Stimulated activated naive CD8-positive, alpha-beta T cell treated with anti-CD3 and anti-CD28 coated beads, Interleukin-15, amount 100 ng/mL, for 72 hours (primary cell): ENCODE results near the gene SVIL.
A peak's percentile ranks its signal among the peaks of the same experiment; 100 is the strongest.
"Not testable (repeated sequence)": the region's sequence is repeated elsewhere in the genome, so short reads cannot be mapped to it uniquely, and the experiment has no call there.

ENCODE experiments used
- ATAC-seq: fragments of 150-1000 bp; cut with Tn5 transposase; 2 replicates; pipeline ENCODE4 v1.10.0; 2021; ENCODE audit warnings: mild to moderate bottlenecking, moderate library complexity
- DNase-seq, 2 donors: peaks; one replicate each; pipeline ENCODE4 v3.0.0; 2021 to 2022
- H3K27ac Mint-ChIP-seq, 2 donors: one replicate each; pipeline ENCODE4 v1.8.0; 2022; ENCODE audit warnings: mild to moderate bottlenecking in 2 of 2, mixed read lengths in 2 of 2, moderate library complexity in 2 of 2
- H3K27me3 Mint-ChIP-seq: one replicate; pipeline ENCODE4 v1.8.0; 2022; ENCODE audit warnings: mixed read lengths
- H3K4me1 Mint-ChIP-seq: one replicate; pipeline ENCODE4 v1.8.0; 2022; ENCODE audit warnings: mild to moderate bottlenecking, mixed read lengths
- H3K4me3 Mint-ChIP-seq, 2 donors: one replicate each; pipeline ENCODE4 v1.8.0; 2022; ENCODE audit warnings: mild to moderate bottlenecking in 2 of 2, mixed read lengths in 2 of 2, moderate library complexity in 1 of 2
- H3K9me3 Mint-ChIP-seq, 2 donors: one replicate each; pipeline ENCODE4 v1.8.0; 2022; ENCODE audit warnings: mixed read lengths in 2 of 2

Gene SVIL

GRCh38 chr10:29607576-29607975, 27.2 kb downstream of the SVIL start:
- no peaks in the 10 kb centered on the region for H3K4me1 Mint-ChIP-seq
- no peak overlapping the region for H3K27ac Mint-ChIP-seq
- no peaks in the 10 kb centered on the region for H3K27me3 Mint-ChIP-seq
- no peak overlapping the region for H3K4me3 Mint-ChIP-seq
- ATAC-seq (no peak), DNase-seq (no peak)
- H3K9me3 Mint-ChIP-seq: peaks cover 6 to 7% of the 10 kb centered on the region in 2 donors

GRCh38 chr10:29606693-29607092, 28.1 kb downstream of the SVIL start:
- H3K27ac Mint-ChIP-seq, DNase-seq, H3K4me3 Mint-ChIP-seq, H3K27me3 Mint-ChIP-seq, H3K4me1 Mint-ChIP-seq, H3K9me3 Mint-ChIP-seq, ATAC-seq: not testable (repeated sequence)

DNA sequence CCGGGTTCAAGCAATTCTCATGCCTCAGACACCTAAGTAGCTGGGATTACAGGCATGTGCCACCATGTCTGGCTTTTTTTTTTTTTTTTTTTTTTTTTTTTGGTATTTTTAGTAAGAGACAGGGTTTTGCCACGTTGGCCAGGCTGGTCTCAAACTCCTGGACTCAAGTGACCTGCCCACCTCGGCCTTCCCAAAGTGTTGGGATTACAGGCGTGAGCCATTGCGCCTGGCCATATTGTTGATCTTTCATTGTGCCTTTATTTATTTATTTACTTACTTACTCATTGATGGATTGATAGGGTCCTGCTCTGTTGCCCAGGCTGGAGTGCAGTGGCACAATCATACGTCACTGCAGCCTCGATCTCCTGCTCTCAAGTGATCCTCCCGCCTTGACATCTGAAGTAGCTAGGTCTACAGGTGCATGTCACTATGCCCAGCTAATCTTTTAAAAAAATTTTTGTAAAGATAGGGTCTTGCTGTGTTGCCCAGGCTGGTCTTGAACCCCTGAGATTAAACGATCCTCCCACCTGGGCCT, 30.4 kb downstream of the SVIL start:
- ATAC-seq: no peak

DNA sequence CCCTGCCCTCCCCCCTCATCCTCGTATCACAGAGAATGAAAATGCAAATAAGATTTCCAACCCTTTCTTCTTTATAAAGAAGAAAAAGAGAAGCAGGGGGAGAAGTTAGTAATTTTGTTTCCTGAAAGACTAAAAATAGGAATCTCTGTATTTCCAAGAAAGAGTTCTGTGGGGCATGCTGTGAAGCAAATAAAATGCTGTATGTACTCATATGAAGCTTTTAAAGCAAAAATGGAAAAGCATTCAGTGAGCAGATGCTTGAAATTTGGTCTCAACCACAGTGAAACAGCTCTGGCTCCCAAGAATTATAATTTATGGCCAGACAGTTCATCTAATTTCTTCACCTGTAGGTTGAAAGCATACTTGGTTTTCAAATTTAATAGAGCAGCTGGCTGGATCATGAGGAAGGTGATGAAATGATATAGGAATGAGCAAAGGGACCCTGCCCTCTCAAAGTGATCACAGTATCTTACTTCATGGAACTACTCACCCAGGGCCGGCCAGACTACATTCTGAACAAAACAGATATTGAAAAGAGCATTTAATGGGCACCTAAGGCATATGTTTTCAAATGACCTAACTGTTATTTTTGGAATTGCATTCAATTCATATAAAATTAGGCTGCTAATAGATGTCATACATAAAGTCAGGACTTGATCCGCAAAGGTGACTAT, 31.4 kb downstream of the SVIL start:
- ATAC-seq (no peak), DNase-seq (no peak)
- Mint-ChIP-seq H3K9me3 (no peaks in the 10 kb centered on the region), H3K27me3 (no peaks in the 10 kb centered on the region), H3K27ac (no peak overlapping the region), H3K4me3 (no peak overlapping the region), H3K4me1 (no peaks in the 10 kb centered on the region)

More for the DNA sequence above, 30.4 kb downstream of the SVIL start:
- no peaks in the 10 kb centered on the region for H3K4me1 Mint-ChIP-seq
- no peak for DNase-seq
- peaks cover 0 to 5% of the 10 kb centered on the region in 2 donors for H3K9me3 Mint-ChIP-seq
- H3K27ac Mint-ChIP-seq: no peak overlapping the region
- no peak overlapping the region for H3K4me3 Mint-ChIP-seq
- no peaks in the 10 kb centered on the region for H3K27me3 Mint-ChIP-seq

- no peak for DNase-seq
- H3K27me3 Mint-ChIP-seq: no peaks in the 10 kb centered on the region
Observed at GRCh38 chr10:29600821-29601220, 34.0 kb downstream of the SVIL start.

GRCh38 chr10:29600067-29600466, 34.7 kb downstream of the SVIL start:
- H3K9me3 Mint-ChIP-seq: no peaks in the 10 kb centered on the region
- DNase-seq (no peak), ATAC-seq (peak; percentile 39)

More at GRCh38 chr10:29600821-29601220, 34.0 kb downstream of the SVIL start:
- Mint-ChIP-seq H3K27ac (no peak overlapping the region), H3K9me3 (no peaks in the 10 kb centered on the region), H3K4me1 (no peaks in the 10 kb centered on the region), H3K4me3 (no peak overlapping the region)
- ATAC-seq: no peak

GRCh38 chr10:29598851-29599311, 35.9 kb downstream of the SVIL start:
- H3K27ac Mint-ChIP-seq: no peak overlapping the region
- H3K4me1 Mint-ChIP-seq: no peaks in the 10 kb centered on the region
- DNase-seq (no peak), ATAC-seq (no peak)
- H3K9me3 Mint-ChIP-seq: no peaks in the 10 kb centered on the region
- no peak overlapping the region for H3K4me3 Mint-ChIP-seq
- H3K27me3 Mint-ChIP-seq: no peaks in the 10 kb centered on the region

More at GRCh38 chr10:29600067-29600466, 34.7 kb downstream of the SVIL start:
- no peaks in the 10 kb centered on the region for H3K4me1 Mint-ChIP-seq
- H3K27ac Mint-ChIP-seq: peak overlapping the region in 1 of 2 donors; percentile 19
- no peaks in the 10 kb centered on the region for H3K27me3 Mint-ChIP-seq
- no peak overlapping the region for H3K4me3 Mint-ChIP-seq

- Mint-ChIP-seq H3K27me3 (no peaks in the 10 kb centered on the region), H3K9me3 (no peaks in the 10 kb centered on the region), H3K4me1 (no peaks in the 10 kb centered on the region), H3K27ac (peak overlapping the region in 1 of 2 donors; percentile 67), H3K4me3 (no peak overlapping the region)
- ATAC-seq (no peak), DNase-seq (no peak)
Observed at GRCh38 chr10:29596826-29597225, 37.9 kb downstream of the SVIL start.

DNA sequence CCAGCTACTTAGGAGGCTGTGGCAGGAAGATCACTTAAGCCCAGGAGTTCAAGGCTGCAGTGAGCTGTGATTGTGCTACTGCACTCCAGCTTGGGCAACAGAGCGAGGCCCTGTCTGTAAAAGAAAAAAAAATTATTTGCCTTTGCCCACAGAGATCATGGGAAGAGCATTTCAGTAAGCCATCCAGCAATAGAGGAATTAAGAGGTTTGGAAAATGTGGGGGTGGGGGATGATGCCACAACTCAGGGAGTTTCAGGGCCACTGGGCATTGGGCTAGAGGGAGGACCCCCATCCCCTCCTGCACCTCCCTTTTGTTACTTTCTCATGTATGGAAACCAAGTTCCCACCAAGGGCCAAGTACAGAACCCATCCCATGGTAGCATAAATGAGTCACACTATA, 38.4 kb downstream of the SVIL start:
- ATAC-seq: no peak
- Mint-ChIP-seq H3K4me1 (no peaks in the 10 kb centered on the region), H3K27me3 (no peaks in the 10 kb centered on the region), H3K9me3 (no peaks in the 10 kb centered on the region), H3K27ac (peak overlapping the region in 1 of 2 donors; percentile 17), H3K4me3 (no peak overlapping the region)
- no peak for DNase-seq

DNA sequence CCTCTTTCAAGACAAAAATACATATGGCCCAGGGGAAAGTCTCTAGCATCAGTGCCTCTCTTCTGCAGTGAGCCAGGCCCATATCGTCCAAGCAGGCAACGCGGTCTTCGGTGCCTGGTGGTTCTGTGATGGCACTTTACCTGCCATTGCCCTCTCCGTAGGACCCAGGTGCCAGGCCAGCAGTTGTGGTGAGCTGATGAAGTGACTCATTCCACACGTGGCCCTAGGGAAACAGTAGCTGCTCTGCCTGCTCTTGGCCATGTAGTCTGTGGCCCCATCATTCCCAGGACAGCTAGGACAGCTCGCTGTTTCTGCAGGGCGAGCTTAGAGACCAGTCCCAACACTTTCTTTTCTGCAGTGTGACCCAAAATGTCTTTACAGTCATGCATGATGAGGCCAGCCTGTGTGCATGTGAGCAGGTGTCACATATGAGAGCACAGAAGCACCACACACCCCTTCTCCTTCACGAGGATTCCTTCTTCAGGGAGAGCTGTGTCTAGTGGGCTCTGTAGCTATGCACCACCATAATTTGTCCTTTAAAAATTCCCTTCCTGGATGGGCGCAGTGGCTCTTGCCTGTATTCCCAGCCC, 39.0 kb downstream of the SVIL start:
- DNase-seq: no peak
- Mint-ChIP-seq H3K4me1 (peaks cover 2% of the 10 kb centered on the region), H3K4me3 (no peak overlapping the region), H3K27ac (no peak overlapping the region), H3K27me3 (no peaks in the 10 kb centered on the region), H3K9me3 (no peaks in the 10 kb centered on the region)
- no peak for ATAC-seq

DNA sequence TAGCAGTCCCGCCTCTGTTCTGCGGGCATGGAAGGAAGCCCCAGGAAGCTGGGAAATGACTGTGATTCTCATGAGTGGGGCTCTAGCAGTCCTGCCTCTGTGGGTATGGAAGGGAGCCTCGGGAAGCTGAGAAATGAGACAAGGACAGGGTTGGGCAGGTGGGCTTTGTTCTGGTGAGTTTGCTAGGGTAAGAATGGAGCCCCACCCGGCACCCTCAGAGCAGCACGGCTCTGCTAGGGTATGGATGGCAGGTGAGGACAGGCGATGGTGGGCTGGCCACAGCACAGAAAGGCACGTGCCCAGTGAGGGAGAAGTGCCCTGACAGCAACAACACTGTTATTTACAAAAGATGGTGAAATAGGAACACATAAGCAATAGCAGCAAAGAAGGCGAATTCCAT, 39.6 kb downstream of the SVIL start:
- H3K9me3 Mint-ChIP-seq: no peaks in the 10 kb centered on the region
- peaks cover 8% of the 10 kb centered on the region for H3K4me1 Mint-ChIP-seq
- H3K4me3 Mint-ChIP-seq: no peak overlapping the region
- no peak for DNase-seq
- no peak for ATAC-seq
- no peaks in the 10 kb centered on the region for H3K27me3 Mint-ChIP-seq
- no peak overlapping the region for H3K27ac Mint-ChIP-seq

DNA sequence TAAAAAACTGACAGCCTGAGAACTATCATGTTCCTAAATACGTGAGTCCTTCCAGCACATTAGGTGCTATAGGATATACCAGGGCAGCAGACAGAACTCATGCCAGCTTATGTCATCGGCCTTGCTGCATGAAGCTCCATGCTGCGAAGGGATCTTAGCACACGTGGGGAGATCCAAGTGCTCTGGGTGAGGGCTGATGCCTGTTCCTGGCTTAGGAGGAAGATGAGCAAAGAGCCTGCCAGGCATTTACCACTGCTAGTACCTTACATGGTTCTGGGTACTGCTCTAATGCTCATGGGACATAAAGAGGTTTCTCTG, 43.2 kb downstream of the SVIL start:
- peak overlapping the region in 1 of 2 donors; percentile 71 for H3K27ac Mint-ChIP-seq
- H3K4me3 Mint-ChIP-seq: no peak overlapping the region
- H3K27me3 Mint-ChIP-seq: no peaks in the 10 kb centered on the region
- peaks cover 13% of the 10 kb centered on the region for H3K4me1 Mint-ChIP-seq
- ATAC-seq: no peak
- H3K9me3 Mint-ChIP-seq: no peaks in the 10 kb centered on the region
- no peak for DNase-seq

DNA sequence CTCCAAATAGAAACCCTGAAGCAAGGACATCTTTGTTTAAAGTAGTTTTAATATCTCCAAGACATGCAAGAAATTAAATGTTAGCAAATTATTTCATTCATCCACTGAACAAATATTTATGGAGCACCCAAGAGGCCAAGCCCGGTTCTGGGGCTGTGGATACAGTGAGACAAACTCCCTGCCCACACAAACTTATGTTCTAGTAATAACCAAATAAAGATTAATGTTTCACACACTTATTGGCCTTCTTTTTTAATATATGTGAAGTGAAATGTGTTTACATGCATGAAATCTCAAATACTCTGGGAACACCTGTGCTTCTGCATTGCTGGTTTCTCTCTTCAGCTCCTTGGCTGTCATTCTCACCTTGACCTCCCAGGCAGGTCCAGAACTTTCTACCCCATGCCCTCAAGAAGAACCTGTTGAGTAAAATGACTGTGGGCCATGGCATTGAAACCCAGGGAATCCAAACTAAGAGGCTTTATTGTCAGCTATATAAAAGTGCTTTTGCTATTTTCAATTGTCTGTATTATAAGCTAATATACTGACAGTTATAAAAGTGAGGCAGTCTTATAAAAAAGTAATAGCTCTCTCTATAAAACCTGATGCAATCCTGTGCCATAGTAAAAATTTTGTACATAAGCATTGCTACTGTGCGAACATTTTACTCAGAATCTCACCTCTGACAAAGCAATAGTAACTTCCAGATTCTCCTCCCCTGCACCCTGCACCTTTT, 43.7 kb downstream of the SVIL start:
- Mint-ChIP-seq H3K27ac (peak overlapping the region; percentile 45 to 99), H3K4me3 (peak overlapping the region; percentile 53 to 55), H3K27me3 (no peaks in the 10 kb centered on the region), H3K4me1 (peaks cover 13% of the 10 kb centered on the region), H3K9me3 (no peaks in the 10 kb centered on the region)
- no peak for ATAC-seq
- DNase-seq: no peak

DNA sequence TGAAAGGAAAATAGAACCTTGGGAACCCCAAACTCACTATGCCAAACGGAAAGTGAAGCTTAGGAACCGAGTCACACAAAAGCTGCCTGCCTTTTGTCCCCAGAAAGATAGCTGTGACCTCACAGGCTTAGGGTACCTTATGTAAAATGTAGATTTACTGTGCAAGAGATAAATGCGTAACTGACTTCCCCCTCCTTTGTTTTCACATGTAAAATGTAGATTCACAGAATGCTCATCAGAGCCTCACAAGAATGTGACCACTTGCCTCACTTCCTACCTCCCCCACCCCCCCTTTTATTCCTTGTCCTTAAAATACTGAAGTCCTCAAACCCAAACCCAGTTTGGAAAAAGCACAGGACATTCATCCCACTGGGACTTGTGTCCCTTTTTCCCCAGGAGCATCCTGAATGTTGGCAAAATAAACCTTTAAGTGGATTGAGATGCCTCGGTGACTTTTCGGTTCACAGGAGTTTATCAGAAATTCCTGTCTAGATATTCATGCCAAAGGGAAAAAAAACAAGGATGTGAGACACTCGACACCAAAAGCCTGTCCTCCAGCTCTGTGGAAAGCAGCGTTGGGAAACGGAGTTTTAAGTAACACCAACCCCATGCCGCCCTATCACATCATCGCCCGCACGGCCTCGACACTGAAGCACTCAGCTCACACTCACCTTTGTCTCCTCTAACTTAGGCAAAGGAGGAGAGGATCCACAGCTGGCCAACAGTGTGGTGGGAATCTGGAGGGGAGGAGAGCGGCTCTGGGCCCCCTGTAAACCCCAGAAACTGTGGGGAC, 45.9 kb downstream of the SVIL start:
- Mint-ChIP-seq H3K27ac (no peak overlapping the region), H3K4me3 (no peak overlapping the region)

More for the DNA sequence above, 45.9 kb downstream of the SVIL start:
- no peak for DNase-seq
- ATAC-seq: no peak
- Mint-ChIP-seq H3K27me3 (no peaks in the 10 kb centered on the region), H3K4me1 (peaks cover 17% of the 10 kb centered on the region), H3K9me3 (no peaks in the 10 kb centered on the region)
